NCI-H1436 (cell line): ENCODE data around the gene DQX1.

Experiments used
- DNase-seq: peaks from one replicate; lab custom pipeline; 2025; lab: John Stamatoyannopoulos, UW

Gene DQX1

GRCh38 chr2:74554820-74555531 is 28.9 kb upstream of the DQX1 start:
- no peak for DNase-seq

GRCh38 chr2:74553892-74554819 is 28.1 kb upstream of the DQX1 start, which contains the start of the genes DOK1 and LOXL3:
TSS of gene DOK1 (plus strand) at chr2:74554720. CDS start at chr2:74554755, 35 bp downstream.
TSS of gene LOXL3 (minus strand) at chr2:74553942. CDS start at chr2:74552634, 1,308 bp downstream.
- DNase-seq = peak; percentile 52

GRCh38 chr2:74552914-74553811 is 27.1 kb upstream of the DQX1 start:
- DNase-seq = no peak

- no peak for DNase-seq
Measured at GRCh38 chr2:74551942-74552913, 26.2 kb upstream of the DQX1 start.

- no peak for DNase-seq
Measured at GRCh38 chr2:74551530-74551929, 25.5 kb upstream of the DQX1 start.

- DNase-seq = no peak
Measured at GRCh38 chr2:74550231-74550630, 24.2 kb upstream of the DQX1 start.

- no peak for DNase-seq
Measured at GRCh38 chr2:74548900-74549826, 23.1 kb upstream of the DQX1 start.

GRCh38 chr2:74548285-74548899 is 22.4 kb upstream of the DQX1 start:
- DNase-seq = no peak

- DNase-seq = no peak
Measured at GRCh38 chr2:74546004-74546403, 20.0 kb upstream of the DQX1 start.

- DNase-seq = no peak
Measured at GRCh38 chr2:74544634-74545033, 18.6 kb upstream of the DQX1 start.

GRCh38 chr2:74542978-74543377 is 16.9 kb upstream of the DQX1 start:
- DNase-seq = no peak

GRCh38 chr2:74540291-74540690 is 14.3 kb upstream of the DQX1 start:
- DNase-seq = no peak

GRCh38 chr2:74538881-74539339 is 12.9 kb upstream of the DQX1 start:
- no peak for DNase-seq

- no peak for DNase-seq
Measured at GRCh38 chr2:74537140-74537539, 11.1 kb upstream of the DQX1 start.

- DNase-seq = no peak
Measured at GRCh38 chr2:74536166-74536950, 10.3 kb upstream of the DQX1 start.

GRCh38 chr2:74535440-74535965 is 9.5 kb upstream of the DQX1 start:
- DNase-seq = no peak

GRCh38 chr2:74534411-74534810 is 8.4 kb upstream of the DQX1 start:
- no peak for DNase-seq

- no peak for DNase-seq
Measured at GRCh38 chr2:74533464-74533863, 7.4 kb upstream of the DQX1 start.
